HepG2 (cell line): Measurements from ENCODE around the gene KCNH8. TPM values are rescaled to one million over a fixed set of nuclear protein-coding genes. Genes with fewer than 3 reads are reported as not detected.

Experiments
- ATAC-seq: fragments of 200-7000 bp; cut with Tn5 transposase; 3 replicates; pipeline ENCODE4 v1.9.1; 2020; ENCODE audit warnings: mild to moderate bottlenecking, moderate library complexity
- BruUV-seq: library from RNA; stranded (reverse); fragments of 400-500 nt; replicated peaks from 2 replicates; lab custom pipeline; 2021; lab: Mats Ljungman, UMichigan
- CTCF ChIA-PET: fragments of 300-600 bp; formaldehyde crosslinking; extraction: SDS; loops from one replicate; lab custom pipeline; 2021; ENCODE audit warnings: low total read pairs, inconsistent platforms, low intra/inter-chr PET ratio; lab: Yijun Ruan, JAX
- POLR2A ChIA-PET: fragments of 350-600 bp; sonication (Branson Sonifier 250); formaldehyde crosslinking; loops from one replicate; lab custom pipeline; 2020; ENCODE audit warnings: antibody characterized with exemption, inconsistent platforms; lab: Yijun Ruan, JAX
- DNase-seq: peaks from one replicate; pipeline ENCODE4 v3.0.0-alpha.2; 2015; ENCODE audit warnings: low spot score
- FAIRE-seq: peaks from 3 replicates; lab custom pipeline; 2011; peaks lifted over from hg19 to GRCh38; lab: Jason Lieb, UNC
- H2AFZ ChIP-seq: one replicate; pipeline ENCODE4 v1.6.1; 2011; ENCODE audit warnings: low read length, inconsistent platforms
- H3K27ac ChIP-seq: fragments of 300-600 bp; 3 replicates; pipeline ENCODE4 v1.8.0; 2011; ENCODE audit warnings: mixed run types, mild to moderate bottlenecking, mixed read lengths, low read length, inconsistent platforms; ENCODE audit not compliant: insufficient read depth; ENCODE audit errors: extremely low read length
- H3K27me3 ChIP-seq, 2 experiments: fragments of 200-600 bp in 1 of 2; 2 replicates in 1 of 2; 3 replicates in 1 of 2; pipeline versions ENCODE4 v1.6.0 to v1.8.0; 2011; ENCODE audit warnings: low read length in 2 of 2, mild to moderate bottlenecking in 2 of 2, moderate library complexity in 2 of 2, inconsistent platforms in 1 of 2; ENCODE audit not compliant: insufficient read depth in 2 of 2, control insufficient read depth in 1 of 2
- H3K36me3 ChIP-seq, 2 experiments: fragments of 200-600 bp in 1 of 2; replicated peaks in 1 of 2; 2 replicates in 1 of 2; 3 replicates in 1 of 2; pipeline versions ENCODE4 v1.5.1 to v1.8.0; 2011; ENCODE audit warnings: low read length in 2 of 2, inconsistent platforms in 1 of 2; ENCODE audit not compliant: insufficient read depth in 2 of 2, control insufficient read depth in 1 of 2
- H3K4me1 ChIP-seq: 2 replicates; pipeline ENCODE4 v1.5.1; 2012; ENCODE audit warnings: low read length, inconsistent platforms; ENCODE audit not compliant: insufficient read depth
- H3K4me2 ChIP-seq: 2 replicates; pipeline ENCODE4 v1.6.0; 2011; ENCODE audit warnings: low read depth, low read length, inconsistent platforms
- H3K4me3 ChIP-seq, 3 experiments: fragments of 200-600 bp in 1 of 3; sonication (generic), shearing (Covaris generic) in 1 of 3; replicated peaks in 1 of 3; 2 replicates each; pipeline ENCODE4 v1.5.1; 2011 to 2016; ENCODE audit warnings: low read length in 3 of 3, inconsistent platforms in 2 of 3, low read depth in 2 of 3, mild to moderate bottlenecking in 2 of 3, control low read depth in 1 of 3, mixed read lengths in 1 of 3; ENCODE audit not compliant: insufficient read depth in 1 of 3
- H3K79me2 ChIP-seq: one replicate; pipeline ENCODE4 v1.6.1; 2011; ENCODE audit warnings: low read length, inconsistent platforms; ENCODE audit not compliant: insufficient read depth
- H3K9ac ChIP-seq: 2 replicates; pipeline ENCODE4 v1.6.0; 2011; ENCODE audit warnings: mild to moderate bottlenecking, low read depth, low read length, inconsistent platforms; ENCODE audit not compliant: insufficient read depth
- H3K9me3 ChIP-seq: 2 replicates; pipeline ENCODE4 v1.5.1; 2012; ENCODE audit warnings: mild to moderate bottlenecking, low read length
- H4K20me1 ChIP-seq: 2 replicates; pipeline ENCODE4 v1.6.0; 2011; ENCODE audit warnings: inconsistent platforms, mild to moderate bottlenecking, low read length, moderate library complexity; ENCODE audit not compliant: insufficient read depth
- ARID2 ChIP-seq: sonication (generic); formaldehyde crosslinking; IDR thresholded peaks from 2 replicates; pipeline ENCODE4 v1.8.1; 2022; ENCODE audit warnings: mild to moderate bottlenecking, missing genetic modification reagents, borderline replicate concordance
- HOXA9 ChIP-seq: sonication (generic); formaldehyde crosslinking; IDR thresholded peaks from 2 replicates; pipeline ENCODE4 v1.8.1; 2022; ENCODE audit warnings: missing genetic modification reagents, mild to moderate bottlenecking, moderate library complexity, borderline replicate concordance
- TBX2 ChIP-seq: sonication (generic); formaldehyde crosslinking; IDR thresholded peaks from 2 replicates; pipeline ENCODE4 v1.5.0; 2020; ENCODE audit warnings: missing genetic modification reagents, mild to moderate bottlenecking, borderline replicate concordance
- ZFP37 ChIP-seq: sonication (generic); formaldehyde crosslinking; IDR thresholded peaks from 2 replicates; pipeline ENCODE4 v1.4.0; 2020; ENCODE audit warnings: missing genetic modification reagents, borderline replicate concordance
- ZFP62 ChIP-seq: sonication (generic); formaldehyde crosslinking; IDR thresholded peaks from 2 replicates; pipeline ENCODE4 v1.4.0; 2020; ENCODE audit warnings: missing genetic modification reagents
- WGBS: methylation state at CpG from one replicate; pipeline ENCODE4 v1.1.6; 2017; ENCODE audit warnings: low lambda C conversion rate; 5-methylcytosine and 5-hydroxymethylcytosine counted together
- in situ Hi-C: cut with HindIII; loops from 2 replicates; pipeline ENCODE4 v1.10.0; 2017; ENCODE audit warnings: low pct_unique_long_range_greater_than_20kb; ENCODE audit not compliant: extremely low pct_ligation_motif_present
- intact Hi-C: fragments of 100-400 bp; cut with micrococcal nuclease; formaldehyde crosslinking; loops from one replicate; pipeline ENCODE4 v1.10.0; 2022; ENCODE audit not compliant: unreplicated experiment
- polyA plus RNA-seq, 8 experiments: library from polyadenylated mRNA; depleted of rRNA in 3 of 8; stranded (reverse) in 7 of 8; unstranded in 1 of 8; fragments of >200 nt; fragmentation: Illumina TruSeq in 4 of 8; extraction: Trizol in 4 of 8; gene quantifications; 2 replicates each; pipeline versions ENCODE4 v1.2.1 to v1.2.3, GENCODE V29; 2011 to 2016; ENCODE audit warnings: low read depth in 4 of 8, missing spikeins in 1 of 8, mixed read lengths in 1 of 8; ENCODE audit not compliant: insufficient read depth in 1 of 8
- total RNA-seq, 5 experiments: library from RNA; depleted of rRNA; stranded (reverse); fragments of >200 nt; fragmentation: Illumina TruSeq; extraction: Trizol; gene quantifications; 2 replicates each; pipeline ENCODE4 v1.2.3, GENCODE V29; 2016; ENCODE audit warnings: low read depth in 1 of 5
- TF ChIP-seq, protein P1 (sequence below): sonication (generic); formaldehyde crosslinking; IDR thresholded peaks from 2 replicates; pipeline ENCODE4 v1.8.1; 2023; ENCODE audit warnings: mild to moderate bottlenecking, inconsistent platforms, moderate library complexity, missing genetic modification reagents, borderline replicate concordance

Gene KCNH8
- total and polyA plus RNA-seq, 2 of the 13 experiments (the other 11 are each of a cell fraction or from before 2014, with no cell fraction given) = 0.04 TPM; not detected in 1

DNA sequence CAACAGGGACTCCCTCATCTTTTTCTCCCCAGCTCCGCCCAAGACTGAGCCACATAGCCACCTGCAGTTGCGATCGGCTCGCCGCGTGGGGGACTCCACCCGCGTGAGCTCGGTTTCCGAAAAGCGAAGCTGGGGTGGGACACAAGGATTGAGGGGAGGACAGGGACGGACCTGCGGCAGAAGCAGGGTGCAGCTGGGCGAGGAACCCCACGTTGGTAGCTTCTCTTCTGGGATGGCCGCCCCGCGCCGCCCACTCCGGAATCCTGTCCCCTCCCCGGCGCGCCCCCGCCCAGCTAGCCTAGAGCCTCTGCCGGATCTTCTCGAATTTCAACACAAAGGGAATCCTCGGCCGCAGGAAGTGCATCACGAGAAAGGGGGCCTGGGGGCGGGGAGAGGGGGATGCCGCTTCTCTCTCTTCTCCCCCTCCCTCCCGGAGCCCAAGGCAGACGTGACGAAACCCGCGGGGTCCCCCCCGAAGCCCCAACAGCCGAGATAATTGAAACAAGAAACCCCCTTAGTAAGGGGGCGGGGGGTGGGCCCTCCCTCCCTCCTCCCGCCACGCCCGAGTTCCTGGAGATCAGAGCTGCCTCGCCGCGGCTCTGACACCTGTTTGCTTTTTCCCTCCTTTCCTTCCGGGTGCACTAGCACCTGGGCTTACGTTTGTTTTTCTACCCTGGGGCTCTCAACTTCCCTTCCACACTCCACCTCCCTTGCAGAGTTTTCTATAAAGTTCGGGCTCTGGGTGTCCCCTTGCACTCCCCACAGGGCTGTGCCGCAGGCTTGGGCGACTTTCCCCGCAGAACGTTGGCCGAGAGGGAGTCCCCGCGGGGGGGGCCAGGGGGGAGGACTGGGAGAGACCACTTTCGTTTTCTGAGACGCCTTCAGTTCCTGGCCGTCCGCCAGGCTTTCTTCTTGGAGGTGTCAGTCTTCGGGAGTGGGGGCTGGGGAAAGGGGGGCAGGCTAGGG is 1.3 kb upstream of the KCNH8 start (continued):
- TF ChIP-seq, protein P1, sequence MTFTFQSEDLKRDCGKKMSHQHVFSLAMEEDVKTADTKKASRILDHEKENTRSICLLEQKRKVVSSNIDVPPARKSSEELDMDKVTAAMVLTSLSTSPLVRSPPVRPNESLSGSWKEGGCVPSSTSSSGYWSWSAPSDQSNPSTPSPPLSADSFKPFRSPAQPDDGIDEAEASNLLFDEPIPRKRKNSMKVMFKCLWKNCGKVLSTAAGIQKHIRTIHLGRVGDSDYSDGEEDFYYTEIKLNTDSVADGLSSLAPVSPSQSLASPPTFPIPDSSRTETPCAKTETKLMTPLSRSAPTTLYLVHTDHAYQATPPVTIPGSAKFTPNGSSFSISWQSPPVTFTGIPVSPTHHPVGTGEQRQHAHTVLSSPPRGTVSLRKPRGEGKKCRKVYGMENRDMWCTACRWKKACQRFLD = no peak
- TF ChIP-seq TBX2 (CRISPR knock-in tag) (0 out of 2 replicates have a peak, but pooled peaks have one; percentile 16), ZFP37 (CRISPR knock-in tag) (no peak), ZFP62 (no peak)
- TF ChIP-seq, all 625 proteins: peak for 18

DNA sequence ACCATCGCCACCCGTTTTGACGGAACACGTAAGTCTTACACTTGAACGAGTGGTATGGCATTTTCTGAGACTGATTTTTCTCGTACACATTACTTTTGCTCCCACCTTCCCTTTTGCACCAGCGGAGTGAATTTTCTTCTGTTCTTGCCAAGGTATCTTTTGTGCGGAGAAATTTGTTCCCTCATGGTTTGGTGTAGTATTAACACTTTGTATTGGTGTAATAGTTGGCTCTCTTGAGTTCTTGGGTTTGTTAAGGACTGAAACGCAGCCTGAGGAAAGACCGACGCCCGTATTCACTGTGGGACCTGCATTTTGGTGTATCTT is 420 bp downstream of the KCNH8 start:
- Histone ChIP-seq H3K4me2 (no peak overlapping the region), H3K27me3 (peaks cover 0 to 6% of the 10 kb centered on the region in 2 experiments; a peak in 1 of 5 replicates), H2AFZ (no peak overlapping the region), H3K36me3 (no peaks in the 10 kb centered on the region), H3K9me3 (no peaks in the 10 kb centered on the region), H4K20me1 (no peaks in the 10 kb centered on the region), H3K4me1 (no peaks in the 10 kb centered on the region), H3K27ac (no peak overlapping the region), H3K9ac (no peak overlapping the region), H3K4me3 (no peak overlapping the region), H3K79me2 (no peaks in the 10 kb centered on the region)
- FAIRE-seq = no peak
- intact Hi-C loops (no loop called here), in situ Hi-C loops (no loop called here)
- POLR2A ChIA-PET = no interaction called here
- no TSS peak for BruUV-seq
- no peak for ATAC-seq
- no peak for TF ChIP-seq HOXA9
- TF ChIP-seq ARID2 (CRISPR knock-in tag) = no peak
- CTCF ChIA-PET = no interaction called here
- DNase-seq = no peak
- WGBS = 52% methylated on average over 12 of the region's 12 CpGs
